Vagina (tissue), 2 donors: ENCODE results near the gene CALML4.

Experiments used
- POLR2A ChIP-seq, 2 donors: fragments of 450-650 bp; IDR thresholded peaks; one replicate each; pipeline ENCODE4 v1.6.1; 2017; ENCODE audit warnings: antibody characterized with exemption in 2 of 2, mild to moderate bottlenecking in 2 of 2, moderate library complexity in 2 of 2
- POLR2AphosphoS5 ChIP-seq, 2 donors: sonication (generic); formaldehyde crosslinking; IDR thresholded peaks; one replicate each; pipeline ENCODE4 v1.9.0; 2017; ENCODE audit warnings: antibody characterized with exemption in 2 of 2, mild to moderate bottlenecking in 2 of 2, low read depth in 1 of 2; ENCODE audit not compliant: insufficient read depth in 1 of 2
- TF ChIP-seq, protein P1 (sequence below), 3 experiments: fragments of 450-650 bp in 2 of 3; fragments of 200-600 bp in 1 of 3; sonication (generic) in 1 of 3; IDR thresholded peaks; one replicate each; pipeline ENCODE4 v1.5.1; 2017 to 2019; ENCODE audit warnings: antibody characterized with exemption in 3 of 3, mild to moderate bottlenecking in 2 of 3, moderate library complexity in 2 of 3

- TF ChIP-seq, protein P1, sequence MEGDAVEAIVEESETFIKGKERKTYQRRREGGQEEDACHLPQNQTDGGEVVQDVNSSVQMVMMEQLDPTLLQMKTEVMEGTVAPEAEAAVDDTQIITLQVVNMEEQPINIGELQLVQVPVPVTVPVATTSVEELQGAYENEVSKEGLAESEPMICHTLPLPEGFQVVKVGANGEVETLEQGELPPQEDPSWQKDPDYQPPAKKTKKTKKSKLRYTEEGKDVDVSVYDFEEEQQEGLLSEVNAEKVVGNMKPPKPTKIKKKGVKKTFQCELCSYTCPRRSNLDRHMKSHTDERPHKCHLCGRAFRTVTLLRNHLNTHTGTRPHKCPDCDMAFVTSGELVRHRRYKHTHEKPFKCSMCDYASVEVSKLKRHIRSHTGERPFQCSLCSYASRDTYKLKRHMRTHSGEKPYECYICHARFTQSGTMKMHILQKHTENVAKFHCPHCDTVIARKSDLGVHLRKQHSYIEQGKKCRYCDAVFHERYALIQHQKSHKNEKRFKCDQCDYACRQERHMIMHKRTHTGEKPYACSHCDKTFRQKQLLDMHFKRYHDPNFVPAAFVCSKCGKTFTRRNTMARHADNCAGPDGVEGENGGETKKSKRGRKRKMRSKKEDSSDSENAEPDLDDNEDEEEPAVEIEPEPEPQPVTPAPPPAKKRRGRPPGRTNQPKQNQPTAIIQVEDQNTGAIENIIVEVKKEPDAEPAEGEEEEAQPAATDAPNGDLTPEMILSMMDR (IDR thresholded peaks at IDR 0.05) = no peak
- TF ChIP-seq POLR2A (IDR thresholded peaks at IDR 0.05) = no peak
- TF ChIP-seq POLR2AphosphoS5 (IDR thresholded peaks at IDR 0.05; ENCODE audit: insufficient read depth in 1 of 2, low read depth in 1 of 2) = no peak
Measured at GRCh38 chr15:68191555-68191954, 13.6 kb downstream of the CALML4 start.
